Upper lobe of left lung (tissue), 4 donors: ENCODE results near the gene FSIP2.

Experiments
- EP300 ChIP-seq, 4 donors: sonication (generic); formaldehyde crosslinking; IDR thresholded peaks; one replicate each; pipeline ENCODE4 v1.5.1; 2017; ENCODE audit warnings: antibody characterized with exemption in 4 of 4, control low read depth in 2 of 4
- POLR2AphosphoS5 ChIP-seq, 2 donors: sonication (generic); formaldehyde crosslinking; IDR thresholded peaks; one replicate each; pipeline ENCODE4 v1.5.1; 2017; ENCODE audit warnings: antibody characterized with exemption in 2 of 2
- TF ChIP-seq, protein P1 (sequence below), 6 experiments: fragments of 450-650 bp in 4 of 6; fragments of 200-600 bp in 2 of 6; sonication (generic) in 2 of 6; IDR thresholded peaks; one replicate each; pipeline ENCODE4 v1.5.1; 2016 to 2019; ENCODE audit warnings: antibody characterized with exemption in 6 of 6

DNA sequence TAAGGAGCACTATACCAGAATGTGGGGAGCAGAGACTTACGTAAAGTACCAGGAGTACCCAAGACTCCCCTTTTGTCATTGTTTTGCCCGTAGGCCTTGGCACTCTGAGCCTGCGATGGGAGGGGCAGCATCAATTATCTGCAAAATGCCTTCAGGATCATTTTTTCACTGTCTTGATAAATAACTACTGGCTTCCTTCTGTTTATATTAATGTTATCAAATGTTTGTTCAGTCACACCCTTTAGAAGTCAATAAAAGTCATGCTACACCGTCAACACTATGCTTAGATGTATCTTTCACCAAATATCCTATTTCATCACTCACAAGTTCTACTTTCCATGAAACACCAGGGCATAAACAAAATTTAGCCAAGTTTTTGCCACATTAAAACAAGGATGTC is 116.3 kb downstream of the FSIP2 start:
- TF ChIP-seq, protein P1, sequence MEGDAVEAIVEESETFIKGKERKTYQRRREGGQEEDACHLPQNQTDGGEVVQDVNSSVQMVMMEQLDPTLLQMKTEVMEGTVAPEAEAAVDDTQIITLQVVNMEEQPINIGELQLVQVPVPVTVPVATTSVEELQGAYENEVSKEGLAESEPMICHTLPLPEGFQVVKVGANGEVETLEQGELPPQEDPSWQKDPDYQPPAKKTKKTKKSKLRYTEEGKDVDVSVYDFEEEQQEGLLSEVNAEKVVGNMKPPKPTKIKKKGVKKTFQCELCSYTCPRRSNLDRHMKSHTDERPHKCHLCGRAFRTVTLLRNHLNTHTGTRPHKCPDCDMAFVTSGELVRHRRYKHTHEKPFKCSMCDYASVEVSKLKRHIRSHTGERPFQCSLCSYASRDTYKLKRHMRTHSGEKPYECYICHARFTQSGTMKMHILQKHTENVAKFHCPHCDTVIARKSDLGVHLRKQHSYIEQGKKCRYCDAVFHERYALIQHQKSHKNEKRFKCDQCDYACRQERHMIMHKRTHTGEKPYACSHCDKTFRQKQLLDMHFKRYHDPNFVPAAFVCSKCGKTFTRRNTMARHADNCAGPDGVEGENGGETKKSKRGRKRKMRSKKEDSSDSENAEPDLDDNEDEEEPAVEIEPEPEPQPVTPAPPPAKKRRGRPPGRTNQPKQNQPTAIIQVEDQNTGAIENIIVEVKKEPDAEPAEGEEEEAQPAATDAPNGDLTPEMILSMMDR (IDR thresholded peaks at IDR 0.05), result no peak
- TF ChIP-seq POLR2AphosphoS5 (IDR thresholded peaks at IDR 0.05) (no peak), EP300 (IDR thresholded peaks at IDR 0.05) (no peak)
